ENCODE data around the gene PPP1R37. TPM values are rescaled to one million over a fixed set of nuclear protein-coding genes. Genes with fewer than 3 reads are reported as not detected.
A peak's percentile ranks its signal among the peaks of the same experiment; 100 is the strongest.

Gene PPP1R37
- total and polyA plus RNA-seq, 2 of the 8 experiments (the other 6 are each of a cell fraction or from before 2014, with no cell fraction given), result 14.6 to 25.7 TPM

DNA sequence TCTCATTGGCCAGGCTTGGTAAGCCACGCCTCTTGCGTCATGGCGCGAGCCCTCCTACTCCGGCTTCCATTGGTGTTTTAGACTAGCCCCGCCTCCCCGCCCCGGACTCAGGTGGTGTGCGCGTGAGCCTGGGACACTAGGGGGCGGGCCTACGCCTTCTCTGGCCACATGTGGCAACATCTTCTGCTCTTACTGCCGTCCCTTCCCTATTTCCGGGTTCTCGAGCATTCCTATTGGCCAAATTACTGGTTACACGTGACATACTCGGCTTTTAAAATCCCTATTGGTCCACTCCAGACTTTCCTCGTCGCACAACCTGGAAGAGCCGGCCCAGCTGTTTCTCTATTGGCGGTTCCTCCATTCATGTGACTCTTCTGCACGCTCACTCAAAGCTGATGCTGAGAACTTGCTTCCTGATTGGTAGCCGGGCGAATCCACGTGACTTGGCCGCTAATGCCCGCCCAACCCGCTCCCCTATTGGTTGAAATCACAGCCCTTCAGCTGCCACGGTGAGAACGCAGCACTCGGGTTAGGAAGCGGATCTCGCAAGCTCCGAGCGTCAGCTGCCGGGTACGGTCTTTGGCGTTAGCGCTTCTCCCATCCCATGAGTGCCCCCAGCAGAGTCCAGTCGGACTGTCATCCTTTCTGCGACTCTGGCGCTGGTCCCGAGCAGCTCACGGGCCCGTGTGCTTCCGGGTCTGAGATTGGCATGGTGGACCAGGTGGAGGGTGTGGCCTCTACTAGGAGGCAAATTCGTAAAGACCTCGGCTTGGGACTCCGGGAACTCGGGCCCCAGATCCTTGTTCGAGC is 85.5 kb downstream of the PPP1R37 start, which contains the start of gene BLOC1S3 (continued):
- TF ChIP-seq, protein P1, sequence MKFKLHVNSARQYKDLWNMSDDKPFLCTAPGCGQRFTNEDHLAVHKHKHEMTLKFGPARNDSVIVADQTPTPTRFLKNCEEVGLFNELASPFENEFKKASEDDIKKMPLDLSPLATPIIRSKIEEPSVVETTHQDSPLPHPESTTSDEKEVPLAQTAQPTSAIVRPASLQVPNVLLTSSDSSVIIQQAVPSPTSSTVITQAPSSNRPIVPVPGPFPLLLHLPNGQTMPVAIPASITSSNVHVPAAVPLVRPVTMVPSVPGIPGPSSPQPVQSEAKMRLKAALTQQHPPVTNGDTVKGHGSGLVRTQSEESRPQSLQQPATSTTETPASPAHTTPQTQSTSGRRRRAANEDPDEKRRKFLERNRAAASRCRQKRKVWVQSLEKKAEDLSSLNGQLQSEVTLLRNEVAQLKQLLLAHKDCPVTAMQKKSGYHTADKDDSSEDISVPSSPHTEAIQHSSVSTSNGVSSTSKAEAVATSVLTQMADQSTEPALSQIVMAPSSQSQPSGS (IDR thresholded peaks at IDR 0.05; ENCODE audit: low read length), result peak; percentile 51; the same call in 1 of the 2 replicates
- TF ChIP-seq, protein P2, sequence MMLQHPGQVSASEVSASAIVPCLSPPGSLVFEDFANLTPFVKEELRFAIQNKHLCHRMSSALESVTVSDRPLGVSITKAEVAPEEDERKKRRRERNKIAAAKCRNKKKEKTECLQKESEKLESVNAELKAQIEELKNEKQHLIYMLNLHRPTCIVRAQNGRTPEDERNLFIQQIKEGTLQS (IDR thresholded peaks at IDR 0.05; ENCODE audit: insufficient read depth, low read depth, low read length), result peak; percentile 62
- no peak for TF ChIP-seq POLR2AphosphoS5 (IDR thresholded peaks at IDR 0.05; ENCODE audit: low read depth, low read length)
- TF ChIP-seq BCL11A (IDR thresholded peaks at IDR 0.05; ENCODE audit: low read depth in 2 of 2, low read length in 2 of 2), result no peak
- TF ChIP-seq, protein P3, sequence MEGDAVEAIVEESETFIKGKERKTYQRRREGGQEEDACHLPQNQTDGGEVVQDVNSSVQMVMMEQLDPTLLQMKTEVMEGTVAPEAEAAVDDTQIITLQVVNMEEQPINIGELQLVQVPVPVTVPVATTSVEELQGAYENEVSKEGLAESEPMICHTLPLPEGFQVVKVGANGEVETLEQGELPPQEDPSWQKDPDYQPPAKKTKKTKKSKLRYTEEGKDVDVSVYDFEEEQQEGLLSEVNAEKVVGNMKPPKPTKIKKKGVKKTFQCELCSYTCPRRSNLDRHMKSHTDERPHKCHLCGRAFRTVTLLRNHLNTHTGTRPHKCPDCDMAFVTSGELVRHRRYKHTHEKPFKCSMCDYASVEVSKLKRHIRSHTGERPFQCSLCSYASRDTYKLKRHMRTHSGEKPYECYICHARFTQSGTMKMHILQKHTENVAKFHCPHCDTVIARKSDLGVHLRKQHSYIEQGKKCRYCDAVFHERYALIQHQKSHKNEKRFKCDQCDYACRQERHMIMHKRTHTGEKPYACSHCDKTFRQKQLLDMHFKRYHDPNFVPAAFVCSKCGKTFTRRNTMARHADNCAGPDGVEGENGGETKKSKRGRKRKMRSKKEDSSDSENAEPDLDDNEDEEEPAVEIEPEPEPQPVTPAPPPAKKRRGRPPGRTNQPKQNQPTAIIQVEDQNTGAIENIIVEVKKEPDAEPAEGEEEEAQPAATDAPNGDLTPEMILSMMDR (IDR thresholded peaks at IDR 0.05; ENCODE audit: control extremely low read depth in 1 of 3, insufficient read depth in 1 of 3, low read depth in 1 of 3, low read length in 3 of 3), result peak; percentile 19 to 70 (median 63); a peak in 3 of 4 replicates
- no peak for TF ChIP-seq ZNF274 (IDR thresholded peaks at IDR 0.05; ENCODE audit: borderline replicate concordance, extremely low read depth, low read length)
- TF ChIP-seq CHD1 (IDR thresholded peaks at IDR 0.05; ENCODE audit: low read depth, low read length), result no peak
- no peak for TF ChIP-seq CBX8 (IDR thresholded peaks at IDR 0.05; ENCODE audit: borderline replicate concordance, low read depth, low read length)
- peak; percentile 99 to 100 for TF ChIP-seq SIN3A (conservative IDR thresholded peaks at IDR 0.05 in 1 of 2, IDR thresholded peaks at IDR 0.05 in 1 of 2; ENCODE audit: low read depth in 1 of 2, low read length in 2 of 2)
- TF ChIP-seq SP1 (IDR thresholded peaks at IDR 0.05; ENCODE audit: low read depth, low read length), result peak; percentile 98
- no peak for TF ChIP-seq KDM4A (IDR thresholded peaks at IDR 0.05; ENCODE audit: low read depth, low read length, severe bottlenecking)
- TF ChIP-seq POU5F1 (IDR thresholded peaks at IDR 0.05; ENCODE audit: low read depth, low read length), result no peak
- TF ChIP-seq JUN (IDR thresholded peaks at IDR 0.05; ENCODE audit: low read depth, low read length), result no peak
- no peak for TF ChIP-seq TCF12 (IDR thresholded peaks at IDR 0.05; ENCODE audit: low read depth, low read length)
- peak; percentile 89 for TF ChIP-seq CREB1 (IDR thresholded peaks at IDR 0.05)
- no peak for TF ChIP-seq TEAD4 (IDR thresholded peaks at IDR 0.05; ENCODE audit: low read depth, low read length)
- no peak for TF ChIP-seq FOSL1 (IDR thresholded peaks at IDR 0.05; ENCODE audit: insufficient read depth, low read depth, low read length)
- TF ChIP-seq GABPA (IDR thresholded peaks at IDR 0.05; ENCODE audit: borderline replicate concordance, insufficient read depth, low read length), result no peak
- TF ChIP-seq NRF1 (IDR thresholded peaks at IDR 0.05; ENCODE audit: low read depth, low read length), result 0 out of 2 replicates have a peak, but pooled peaks have one; percentile 20
- peak; percentile 75 for TF ChIP-seq CHD2 (IDR thresholded peaks at IDR 0.05; ENCODE audit: low read length)
